SK-N-MC (cell line): ENCODE measurements around the gene ENKUR.

Source experiments
- EZH2 ChIP-seq: fragments of 200-600 bp; sonication (generic); IDR thresholded peaks from one replicate; pipeline ENCODE4 v1.6.1; 2017; ENCODE audit warnings: antibody characterized with exemption
- POLR2AphosphoS5 ChIP-seq: IDR thresholded peaks from 2 replicates; pipeline ENCODE4 v1.6.1; 2012; ENCODE audit warnings: mild to moderate bottlenecking, low read depth, low read length, borderline replicate concordance

DNA sequence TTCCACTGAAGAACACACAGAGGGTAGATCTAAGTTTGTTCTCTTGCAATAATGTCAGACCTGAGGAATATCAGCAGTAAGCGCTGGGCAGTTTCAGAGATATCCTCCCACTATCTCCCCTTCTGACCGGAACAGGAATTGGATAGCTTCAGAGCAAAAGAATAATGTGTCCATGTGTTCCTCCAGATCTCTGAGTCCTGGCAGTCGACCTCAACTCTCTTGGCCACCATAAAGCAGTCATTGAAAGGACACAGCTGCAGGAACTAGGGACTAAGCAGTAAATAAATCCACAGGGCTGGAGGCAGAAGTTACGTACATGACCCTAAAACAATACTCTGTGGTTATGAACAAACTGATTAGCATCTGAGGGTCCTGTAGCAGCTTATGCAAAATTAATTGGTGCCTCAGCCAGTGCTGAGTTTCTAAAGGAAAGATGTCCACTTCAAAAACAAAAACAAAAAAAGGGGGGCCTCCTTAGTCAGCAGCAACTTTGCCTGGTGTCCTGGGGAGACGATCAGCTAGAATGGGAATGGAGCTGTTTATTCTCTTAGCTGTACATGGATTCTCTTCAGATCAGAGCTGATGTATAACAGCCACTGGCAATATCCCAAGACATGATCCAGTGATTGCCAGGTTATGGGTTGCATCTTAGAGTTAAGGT, 57.1 kb downstream of the ENKUR start:
- TF ChIP-seq EZH2 (no peak), POLR2AphosphoS5 (no peak)
